HG03354 (cell line): ENCODE data around the gene NR2F1-AS1.
A peak's percentile ranks its signal among the peaks of the same experiment; 100 is the strongest.

Experiments used
- ATAC-seq: cut with Tn5 transposase; IDR thresholded peaks from one replicate; pipeline ENCODE4 v1.9.1; 2021; ENCODE audit warnings: mild to moderate bottlenecking; ENCODE audit not compliant: unreplicated experiment, poor library complexity, severe bottlenecking

The NR2F1-AS1 gene

GRCh38 chr5:93578813-93579691 is 2.0 kb downstream of the NR2F1-AS1 start:
- no peak for ATAC-seq

GRCh38 chr5:93577854-93578812 is 2.9 kb downstream of the NR2F1-AS1 start:
- ATAC-seq = no peak

GRCh38 chr5:93576994-93577853 is 3.8 kb downstream of the NR2F1-AS1 start:
- ATAC-seq = no peak

GRCh38 chr5:93575461-93576414 is 5.3 kb downstream of the NR2F1-AS1 start:
- no peak for ATAC-seq

- ATAC-seq = no peak
Measured at GRCh38 chr5:93574491-93575305, 6.3 kb downstream of the NR2F1-AS1 start.

GRCh38 chr5:93573354-93574351 is 7.4 kb downstream of the NR2F1-AS1 start:
- ATAC-seq = no peak

- no peak for ATAC-seq
Measured at GRCh38 chr5:93572608-93573353, 8.2 kb downstream of the NR2F1-AS1 start.

GRCh38 chr5:93572101-93572607 is 8.9 kb downstream of the NR2F1-AS1 start:
- ATAC-seq = no peak

GRCh38 chr5:93571114-93571949 is 9.7 kb downstream of the NR2F1-AS1 start:
- peak; percentile 3 for ATAC-seq

- ATAC-seq = peak; percentile 64
Measured at GRCh38 chr5:93570294-93571113, 10.5 kb downstream of the NR2F1-AS1 start.

GRCh38 chr5:93569300-93570160 is 11.5 kb downstream of the NR2F1-AS1 start:
- ATAC-seq = no peak

- no peak for ATAC-seq
Measured at GRCh38 chr5:93567424-93567823, 13.6 kb downstream of the NR2F1-AS1 start.

- ATAC-seq = no peak
Measured at GRCh38 chr5:93566091-93566490, 14.9 kb downstream of the NR2F1-AS1 start.
